RWPE1 (cell line): ENCODE measurements around the gene FOXP1.

ENCODE experiments used
- CTCF ChIA-PET: fragments of 350-600 bp; sonication (Branson Sonifier 250); formaldehyde crosslinking; extraction: SDS; loops from one replicate; lab custom pipeline; 2021; lab: Yijun Ruan, JAX
- POLR2A ChIA-PET: fragments of 400-600 bp; formaldehyde crosslinking; extraction: SDS; loops from one replicate; lab custom pipeline; 2020; ENCODE audit warnings: antibody characterized with exemption; ENCODE audit not compliant: low non-redundant PET; lab: Yijun Ruan, JAX
- DNase-seq: peaks from one replicate; pipeline ENCODE4 v3.0.0; 2012; ENCODE audit warnings: low spot score
- H3K27ac ChIP-seq: fragments of 450-650 bp; 2 replicates; pipeline ENCODE4 v1.5.1; 2017
- TF ChIP-seq, protein P1 (sequence below): fragments of 450-650 bp; conservative IDR thresholded peaks from 2 replicates; pipeline ENCODE4 v1.5.1; 2017; ENCODE audit warnings: low read depth, mild to moderate bottlenecking

Gene FOXP1

DNA sequence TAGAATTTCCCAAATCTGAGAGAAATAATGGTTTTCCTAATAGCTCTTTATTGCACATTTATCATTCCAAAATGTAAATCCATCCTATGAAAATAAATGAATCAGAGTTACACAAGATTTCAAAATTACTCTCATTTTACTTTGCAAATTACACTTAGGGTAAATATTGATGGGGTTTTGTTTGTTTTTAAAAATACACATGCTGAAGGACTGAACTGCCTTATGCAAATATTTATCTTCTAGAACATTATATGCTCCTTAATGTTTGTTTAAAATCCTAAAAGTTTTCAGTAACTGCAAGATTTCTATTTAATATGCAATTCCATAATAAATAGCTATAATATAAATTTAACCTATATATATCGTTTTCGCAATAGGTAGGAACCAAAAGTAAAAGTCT lies 38.2 kb downstream of the FOXP1 start:
- ChIA-PET CTCF (no interaction called here), POLR2A (no interaction called here)
- TF ChIP-seq, protein P1, sequence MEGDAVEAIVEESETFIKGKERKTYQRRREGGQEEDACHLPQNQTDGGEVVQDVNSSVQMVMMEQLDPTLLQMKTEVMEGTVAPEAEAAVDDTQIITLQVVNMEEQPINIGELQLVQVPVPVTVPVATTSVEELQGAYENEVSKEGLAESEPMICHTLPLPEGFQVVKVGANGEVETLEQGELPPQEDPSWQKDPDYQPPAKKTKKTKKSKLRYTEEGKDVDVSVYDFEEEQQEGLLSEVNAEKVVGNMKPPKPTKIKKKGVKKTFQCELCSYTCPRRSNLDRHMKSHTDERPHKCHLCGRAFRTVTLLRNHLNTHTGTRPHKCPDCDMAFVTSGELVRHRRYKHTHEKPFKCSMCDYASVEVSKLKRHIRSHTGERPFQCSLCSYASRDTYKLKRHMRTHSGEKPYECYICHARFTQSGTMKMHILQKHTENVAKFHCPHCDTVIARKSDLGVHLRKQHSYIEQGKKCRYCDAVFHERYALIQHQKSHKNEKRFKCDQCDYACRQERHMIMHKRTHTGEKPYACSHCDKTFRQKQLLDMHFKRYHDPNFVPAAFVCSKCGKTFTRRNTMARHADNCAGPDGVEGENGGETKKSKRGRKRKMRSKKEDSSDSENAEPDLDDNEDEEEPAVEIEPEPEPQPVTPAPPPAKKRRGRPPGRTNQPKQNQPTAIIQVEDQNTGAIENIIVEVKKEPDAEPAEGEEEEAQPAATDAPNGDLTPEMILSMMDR = no peak
- DNase-seq = no peak
- no peak overlapping the region for H3K27ac ChIP-seq

DNA sequence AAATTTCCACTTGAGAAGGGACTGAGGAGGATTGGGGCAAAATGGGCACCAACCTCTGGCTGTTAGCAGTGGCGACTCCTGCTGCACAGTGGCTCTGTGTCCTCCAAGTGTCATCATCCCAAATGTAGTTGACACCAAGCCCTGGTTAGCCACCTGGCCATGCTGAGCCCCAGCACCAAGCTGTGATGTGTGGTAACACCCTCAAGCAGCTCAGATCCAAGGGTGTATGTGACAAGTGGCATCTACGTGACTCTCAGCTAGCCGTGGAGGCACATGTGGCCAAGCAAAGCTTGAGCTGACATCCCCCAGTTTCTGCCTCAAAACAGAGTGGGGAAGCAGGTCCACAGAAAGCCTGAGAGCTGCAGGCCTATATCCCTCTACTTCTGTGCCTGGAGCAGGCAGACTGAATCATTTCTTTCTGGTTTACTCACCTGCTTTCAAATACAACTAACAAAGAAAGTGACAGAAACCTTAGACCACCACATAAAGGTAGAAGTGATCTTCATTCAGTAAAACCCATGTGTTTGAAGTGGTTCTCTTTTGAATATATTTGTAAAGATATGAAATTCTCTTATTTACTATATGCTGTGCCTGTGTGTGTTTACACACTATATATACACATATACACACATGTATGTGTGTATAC lies 40.0 kb downstream of the FOXP1 start:
- CTCF ChIA-PET = no interaction called here
- TF ChIP-seq, protein P1 = no peak
- H3K27ac ChIP-seq = peak overlapping the region; percentile 84
- POLR2A ChIA-PET = no interaction called here
- no peak for DNase-seq

DNA sequence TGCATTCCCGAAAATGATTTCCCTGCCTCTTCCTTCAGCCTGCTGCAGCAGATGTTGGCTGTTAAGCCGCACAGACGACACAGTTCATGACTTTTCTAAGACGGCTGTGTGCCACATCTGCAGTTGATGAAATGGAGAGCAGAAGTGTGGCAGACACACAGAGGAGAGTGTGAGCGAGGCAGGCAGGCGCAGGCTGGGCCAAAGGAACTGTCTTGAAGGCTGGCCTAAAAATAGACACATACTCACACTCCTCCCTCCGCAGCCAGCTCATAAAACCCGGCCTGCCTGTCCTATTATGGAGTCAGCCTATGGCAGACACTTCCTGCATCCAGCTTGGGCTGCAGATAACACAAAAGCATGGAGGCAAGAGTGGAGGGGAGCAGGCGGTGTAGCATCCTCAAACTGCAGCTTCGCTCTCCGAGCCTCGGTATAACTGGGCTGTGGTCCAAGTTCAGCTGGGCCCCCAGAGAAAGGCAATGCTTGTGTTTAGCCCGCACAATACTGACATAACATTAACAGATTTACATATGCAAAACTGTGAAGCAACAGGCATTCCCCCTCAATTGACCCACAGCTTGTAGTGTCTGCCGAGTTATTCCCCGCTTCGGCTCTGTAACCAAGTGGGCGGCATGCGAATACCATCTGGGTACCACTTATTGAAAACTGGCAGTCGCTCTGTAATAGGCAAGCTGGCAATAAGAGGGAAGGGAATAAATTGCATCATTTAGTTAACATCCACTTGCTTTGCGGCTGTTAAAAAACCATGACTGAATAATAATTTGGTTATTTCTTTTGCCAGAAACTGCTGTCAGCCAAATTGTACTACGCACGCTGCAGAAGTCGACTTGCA lies 40.8 kb downstream of the FOXP1 start:
- peak; percentile 35 for DNase-seq
- ChIA-PET POLR2A (interaction anchor here (0.6 kb wide), 1 partner anchor 40 kb away, joined by 4 read pairs; no protein-coding TSS in a partner anchor), CTCF (no interaction called here)
- peak overlapping the region; percentile 84 for H3K27ac ChIP-seq
- TF ChIP-seq, protein P1 = no peak

DNA sequence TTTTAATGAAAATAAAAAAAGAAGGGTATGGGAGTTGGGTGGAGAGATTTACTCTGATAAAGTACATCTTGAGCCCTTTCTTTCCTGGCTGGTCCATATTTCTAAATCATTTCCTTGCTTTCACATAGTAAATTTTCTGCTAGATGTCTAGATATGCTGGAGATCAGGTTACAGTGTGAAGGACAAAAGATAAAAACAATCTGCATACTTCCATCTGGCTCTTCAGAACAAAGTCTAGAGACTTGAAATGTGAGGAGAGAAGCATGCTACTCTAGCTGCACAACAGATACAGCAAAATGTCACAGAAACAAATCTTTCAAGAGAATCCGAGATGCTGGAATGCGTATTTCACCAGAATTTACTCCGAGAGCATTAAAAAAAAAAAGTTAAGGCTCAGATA lies 42.2 kb downstream of the FOXP1 start:
- TF ChIP-seq, protein P1 = no peak
- no peak for DNase-seq
- POLR2A ChIA-PET = no interaction called here
- CTCF ChIA-PET = no interaction called here
- no peak overlapping the region for H3K27ac ChIP-seq

DNA sequence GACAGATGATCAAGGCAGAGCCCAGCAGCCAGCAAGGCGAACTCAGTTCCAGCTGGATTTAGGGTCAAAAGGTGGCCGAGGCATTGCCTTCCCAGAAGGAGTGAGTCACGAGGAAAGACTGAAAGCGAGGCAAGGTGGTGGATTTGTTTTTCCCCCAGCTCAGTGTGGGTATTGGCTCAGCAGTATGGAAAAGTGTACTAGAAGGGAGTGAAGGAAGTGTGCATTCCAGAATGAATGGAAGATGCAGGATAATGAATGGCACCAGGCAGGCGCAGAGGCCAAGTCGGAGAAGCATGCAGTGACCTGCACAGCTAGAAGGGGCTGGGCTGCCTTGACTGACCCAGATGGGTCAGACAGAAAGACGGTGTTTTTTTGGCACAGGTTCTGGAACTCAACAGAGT lies 46.3 kb downstream of the FOXP1 start:
- peak; percentile 87 for DNase-seq
- CTCF ChIA-PET = interaction anchor here (0.6 to 0.7 kb wide), 2 partner anchors 32 to 389 kb away, joined by 3 to 4 read pairs; no protein-coding TSS in a partner anchor
- POLR2A ChIA-PET = interaction anchor here (0.6 kb wide), 1 partner anchor 30 kb away, joined by 4 read pairs; no protein-coding TSS in a partner anchor
- TF ChIP-seq, protein P1 = no peak
- H3K27ac ChIP-seq = peak overlapping the region; percentile 96

DNA sequence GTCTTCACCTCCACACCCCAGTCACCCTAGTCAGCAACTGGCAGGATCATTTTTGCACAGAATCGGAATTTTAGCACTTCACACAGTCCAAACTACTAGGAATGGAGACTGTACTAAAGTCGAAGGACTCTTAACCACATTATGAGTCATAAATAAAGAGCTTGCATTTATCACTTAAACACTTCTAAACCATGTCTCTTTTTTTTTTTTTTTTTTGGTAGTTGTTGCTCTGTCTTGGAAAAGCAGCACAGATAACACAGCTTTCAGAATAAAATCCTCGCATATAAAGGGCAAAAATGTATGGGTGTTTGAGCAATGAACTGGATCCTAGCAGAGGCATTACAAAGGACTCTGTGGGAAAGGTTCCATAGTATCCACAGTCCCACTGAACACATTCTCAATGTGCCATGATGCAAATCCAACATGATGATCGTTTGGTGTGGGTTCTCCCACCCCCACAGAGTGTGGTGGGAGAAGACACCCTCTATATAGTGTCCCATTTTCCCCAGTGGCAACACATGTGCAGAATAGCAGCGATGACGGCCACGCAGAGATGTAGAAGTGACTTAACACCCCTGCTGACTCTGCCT lies 47.1 kb downstream of the FOXP1 start:
- peak; percentile 36 for DNase-seq
- H3K27ac ChIP-seq = peak overlapping the region; percentile 96
- CTCF ChIA-PET = interaction anchor here (0.6 to 0.7 kb wide), 2 partner anchors 14 to 390 kb away, joined by 3 to 4 read pairs; no protein-coding TSS in a partner anchor
- TF ChIP-seq, protein P1 = no peak
- POLR2A ChIA-PET = no interaction called here
